HEK293 (cell line): ENCODE results near the gene LMNTD2.
A peak's percentile ranks its signal among the peaks of the same experiment; 100 is the strongest.

ENCODE experiments used
- CTCF ChIA-PET: fragments of 350-600 bp; formaldehyde crosslinking; extraction: SDS; loops from one replicate; lab custom pipeline; 2021; ENCODE audit warnings: antibody characterized with exemption; lab: Yijun Ruan, JAX
- POLR2A ChIA-PET: fragments of 300-600 bp; formaldehyde crosslinking; extraction: SDS; loops from one replicate; lab custom pipeline; 2020; ENCODE audit warnings: antibody characterized with exemption, inconsistent platforms; lab: Yijun Ruan, JAX
- H3K27ac ChIP-seq: fragments of 200-500 bp; sonication (Bioruptor generic); 2 replicates; pipeline ENCODE4 v1.5.1; 2014; ENCODE audit warnings: low read depth, low read length, control low read depth, inconsistent platforms; ENCODE audit errors: extremely low read depth
- H3K36me3 ChIP-seq, 2 experiments: fragments of 200-500 bp in 1 of 2; sonication (Bioruptor generic) in 1 of 2; 1 replicate in 1 of 2; 2 replicates in 1 of 2; pipeline ENCODE4 v1.5.1; 2014 to 2017; ENCODE audit warnings: inconsistent platforms in 2 of 2, low read length in 2 of 2; ENCODE audit not compliant: control insufficient read depth in 2 of 2, insufficient read depth in 1 of 2
- H3K4me1 ChIP-seq: fragments of 200-500 bp; sonication (Bioruptor generic); 2 replicates; pipeline ENCODE4 v1.5.1; 2014; ENCODE audit warnings: mild to moderate bottlenecking, low read length, inconsistent platforms; ENCODE audit not compliant: control insufficient read depth, insufficient read depth
- H3K4me3 ChIP-seq: 2 replicates; pipeline ENCODE4 v1.5.1; 2011; ENCODE audit warnings: low read depth, mild to moderate bottlenecking, control low read depth, low read length, moderate library complexity
- H3K9me3 ChIP-seq: fragments of 200-500 bp; sonication (Bioruptor generic); 2 replicates; pipeline ENCODE4 v1.5.1; 2014; ENCODE audit warnings: low read depth, low read length, inconsistent platforms; ENCODE audit not compliant: control insufficient read depth, insufficient read depth
- GLIS1 ChIP-seq: fragments of 450-650 bp; formaldehyde crosslinking; IDR thresholded peaks from 2 replicates; pipeline ENCODE4 v1.5.1; 2016; ENCODE audit warnings: missing biosample characterization, missing genetic modification characterization
- GLIS2 ChIP-seq: fragments of 450-650 bp; formaldehyde crosslinking; IDR thresholded peaks from 2 replicates; pipeline ENCODE4 v1.5.1; 2016; ENCODE audit warnings: missing biosample characterization, missing genetic modification characterization
- KLF8 ChIP-seq: fragments of 450-650 bp; formaldehyde crosslinking; IDR thresholded peaks from 2 replicates; pipeline ENCODE4 v1.5.1; 2016; ENCODE audit warnings: missing biosample characterization, missing genetic modification characterization
- PRDM1 ChIP-seq: fragments of 450-650 bp; formaldehyde crosslinking; IDR thresholded peaks from 2 replicates; pipeline ENCODE4; 2016; ENCODE audit warnings: missing biosample characterization, missing genetic modification characterization
- TCF7L2 ChIP-seq: IDR thresholded peaks from 2 replicates; pipeline ENCODE4 v1.6.1; 2011; ENCODE audit warnings: low read depth, mild to moderate bottlenecking, inconsistent platforms, low read length, moderate library complexity, borderline replicate concordance
- ZIC2 ChIP-seq: fragments of 450-650 bp; formaldehyde crosslinking; IDR thresholded peaks from 2 replicates; pipeline ENCODE4 v1.5.1; 2016; ENCODE audit warnings: missing biosample characterization, missing genetic modification characterization
- ZNF214 ChIP-seq: fragments of 450-650 bp; formaldehyde crosslinking; IDR thresholded peaks from 2 replicates; pipeline ENCODE4 v1.5.1; 2017; ENCODE audit warnings: missing biosample characterization, mild to moderate bottlenecking, missing genetic modification characterization, borderline replicate concordance
- ZNF600 ChIP-seq: fragments of 450-650 bp; formaldehyde crosslinking; IDR thresholded peaks from 2 replicates; pipeline ENCODE4 v1.5.1; 2016; ENCODE audit warnings: missing biosample characterization, missing genetic modification characterization
- ZNF654 ChIP-seq: fragments of 450-650 bp; formaldehyde crosslinking; IDR thresholded peaks from 2 replicates; pipeline ENCODE4 v1.5.1; 2016; ENCODE audit warnings: low read depth, missing biosample characterization, missing genetic modification characterization
- TF ChIP-seq, protein P1 (sequence below): fragments of 450-650 bp; formaldehyde crosslinking; IDR thresholded peaks from 2 replicates; pipeline ENCODE4 v1.5.1; 2016; ENCODE audit warnings: missing biosample characterization, missing genetic modification characterization
- TF ChIP-seq, protein P2 (sequence below): fragments of 450-650 bp; IDR thresholded peaks from 2 replicates; pipeline ENCODE4 v1.5.1; 2018; ENCODE audit warnings: missing biosample characterization, missing genetic modification characterization
- TF ChIP-seq, protein P3 (sequence below): fragments of 450-650 bp; formaldehyde crosslinking; IDR thresholded peaks from 2 replicates; pipeline ENCODE4 v1.5.1; 2016; ENCODE audit warnings: missing biosample characterization, missing genetic modification characterization, low read depth

Gene LMNTD2

DNA sequence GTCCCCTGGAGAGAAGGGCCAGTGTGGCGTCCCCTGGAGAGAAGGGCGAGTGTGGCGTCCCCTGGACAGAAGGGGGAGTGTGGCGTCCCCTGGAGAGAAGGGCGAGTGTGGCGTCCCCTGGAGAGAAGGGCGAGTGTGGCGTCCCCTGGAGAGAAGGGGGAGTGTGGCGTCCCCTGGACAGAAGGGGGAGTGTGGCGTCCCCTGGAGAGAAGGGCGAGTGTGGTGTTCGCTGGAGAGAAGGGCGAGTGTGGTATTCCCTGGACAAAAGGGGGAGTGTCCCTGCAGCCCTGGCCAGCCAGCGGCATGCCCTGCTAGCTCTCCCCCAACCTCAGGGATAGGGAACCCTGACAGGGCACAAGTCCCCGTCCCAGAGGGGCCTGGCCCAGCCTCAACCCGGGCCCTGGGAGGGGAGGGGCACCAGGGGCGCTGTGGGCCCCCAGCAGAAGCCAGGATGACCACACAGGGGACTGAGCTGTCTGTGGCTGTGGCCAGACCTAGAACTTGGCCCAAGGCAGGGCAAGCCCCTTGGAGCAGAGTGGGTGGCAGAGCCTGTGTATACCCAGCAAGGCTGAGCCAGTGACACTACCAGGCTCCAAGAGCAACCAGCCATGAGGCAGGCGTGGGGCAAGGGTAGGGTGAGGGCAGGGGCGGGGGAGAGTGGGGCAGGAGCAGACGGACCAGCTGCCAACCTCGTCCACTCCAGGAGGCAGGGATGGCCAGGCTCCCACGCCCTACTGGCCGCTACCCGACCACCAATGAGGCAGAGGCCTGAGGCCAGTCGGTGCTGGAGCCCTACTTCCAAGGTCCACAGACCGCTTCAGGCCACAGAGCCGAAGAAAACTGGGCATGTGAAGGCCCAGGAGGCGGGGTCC, 29.3 kb downstream of the LMNTD2 start (continued):
- TF ChIP-seq, protein P1, sequence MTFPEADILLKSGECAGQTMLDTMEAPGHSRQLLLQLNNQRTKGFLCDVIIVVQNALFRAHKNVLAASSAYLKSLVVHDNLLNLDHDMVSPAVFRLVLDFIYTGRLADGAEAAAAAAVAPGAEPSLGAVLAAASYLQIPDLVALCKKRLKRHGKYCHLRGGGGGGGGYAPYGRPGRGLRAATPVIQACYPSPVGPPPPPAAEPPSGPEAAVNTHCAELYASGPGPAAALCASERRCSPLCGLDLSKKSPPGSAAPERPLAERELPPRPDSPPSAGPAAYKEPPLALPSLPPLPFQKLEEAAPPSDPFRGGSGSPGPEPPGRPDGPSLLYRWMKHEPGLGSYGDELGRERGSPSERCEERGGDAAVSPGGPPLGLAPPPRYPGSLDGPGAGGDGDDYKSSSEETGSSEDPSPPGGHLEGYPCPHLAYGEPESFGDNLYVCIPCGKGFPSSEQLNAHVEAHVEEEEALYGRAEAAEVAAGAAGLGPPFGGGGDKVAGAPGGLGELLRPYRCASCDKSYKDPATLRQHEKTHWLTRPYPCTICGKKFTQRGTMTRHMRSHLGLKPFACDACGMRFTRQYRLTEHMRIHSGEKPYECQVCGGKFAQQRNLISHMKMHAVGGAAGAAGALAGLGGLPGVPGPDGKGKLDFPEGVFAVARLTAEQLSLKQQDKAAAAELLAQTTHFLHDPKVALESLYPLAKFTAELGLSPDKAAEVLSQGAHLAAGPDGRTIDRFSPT (tag by site-specific recombination): 0 out of 2 replicates have a peak, but pooled peaks have one; percentile 15
- TF ChIP-seq KLF8 (tag by site-specific recombination) (no peak), TCF7L2 (no peak), ZNF654 (tag by site-specific recombination) (no peak), GLIS1 (peak; percentile 85)
- TF ChIP-seq, protein P2, sequence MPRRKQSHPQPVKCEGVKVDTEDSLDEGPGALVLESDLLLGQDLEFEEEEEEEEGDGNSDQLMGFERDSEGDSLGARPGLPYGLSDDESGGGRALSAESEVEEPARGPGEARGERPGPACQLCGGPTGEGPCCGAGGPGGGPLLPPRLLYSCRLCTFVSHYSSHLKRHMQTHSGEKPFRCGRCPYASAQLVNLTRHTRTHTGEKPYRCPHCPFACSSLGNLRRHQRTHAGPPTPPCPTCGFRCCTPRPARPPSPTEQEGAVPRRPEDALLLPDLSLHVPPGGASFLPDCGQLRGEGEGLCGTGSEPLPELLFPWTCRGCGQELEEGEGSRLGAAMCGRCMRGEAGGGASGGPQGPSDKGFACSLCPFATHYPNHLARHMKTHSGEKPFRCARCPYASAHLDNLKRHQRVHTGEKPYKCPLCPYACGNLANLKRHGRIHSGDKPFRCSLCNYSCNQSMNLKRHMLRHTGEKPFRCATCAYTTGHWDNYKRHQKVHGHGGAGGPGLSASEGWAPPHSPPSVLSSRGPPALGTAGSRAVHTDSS (tag by site-specific recombination): no peak
- TF ChIP-seq, protein P3, sequence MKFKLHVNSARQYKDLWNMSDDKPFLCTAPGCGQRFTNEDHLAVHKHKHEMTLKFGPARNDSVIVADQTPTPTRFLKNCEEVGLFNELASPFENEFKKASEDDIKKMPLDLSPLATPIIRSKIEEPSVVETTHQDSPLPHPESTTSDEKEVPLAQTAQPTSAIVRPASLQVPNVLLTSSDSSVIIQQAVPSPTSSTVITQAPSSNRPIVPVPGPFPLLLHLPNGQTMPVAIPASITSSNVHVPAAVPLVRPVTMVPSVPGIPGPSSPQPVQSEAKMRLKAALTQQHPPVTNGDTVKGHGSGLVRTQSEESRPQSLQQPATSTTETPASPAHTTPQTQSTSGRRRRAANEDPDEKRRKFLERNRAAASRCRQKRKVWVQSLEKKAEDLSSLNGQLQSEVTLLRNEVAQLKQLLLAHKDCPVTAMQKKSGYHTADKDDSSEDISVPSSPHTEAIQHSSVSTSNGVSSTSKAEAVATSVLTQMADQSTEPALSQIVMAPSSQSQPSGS (tag by site-specific recombination): no peak

DNA sequence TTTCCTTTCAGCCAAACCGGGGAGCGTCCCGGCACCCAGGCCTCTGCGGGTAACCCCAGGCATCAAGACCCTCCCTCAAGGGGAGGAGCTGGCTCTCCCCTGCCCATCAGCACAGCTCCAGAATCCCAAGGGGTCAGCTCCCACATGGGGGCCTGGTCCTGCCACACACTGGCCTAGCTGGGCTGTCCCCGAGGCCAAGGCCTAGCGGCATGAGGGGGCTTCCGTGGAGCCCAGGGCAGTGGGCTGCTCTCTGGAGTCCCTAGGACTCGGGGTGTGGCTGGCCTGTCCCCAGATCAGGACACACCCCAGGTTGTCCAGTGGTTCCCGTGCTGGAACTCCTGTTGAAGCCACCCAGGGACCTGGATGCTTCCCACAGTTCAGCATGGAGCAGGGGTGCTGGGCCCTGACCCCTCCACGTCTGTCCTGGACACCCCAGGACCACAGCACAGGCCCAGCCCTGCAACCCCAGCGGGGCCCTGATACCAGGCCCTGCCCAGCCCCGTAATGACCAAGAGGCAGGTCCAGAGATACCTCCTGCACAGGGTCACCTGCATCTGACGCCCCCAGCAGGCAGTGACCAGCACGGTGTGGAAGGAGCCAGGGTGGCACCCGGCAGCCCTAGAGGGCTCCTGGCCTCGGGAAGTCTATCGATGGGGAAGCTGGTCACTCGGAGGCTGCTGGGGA, 30.7 kb downstream of the LMNTD2 start:
- TF ChIP-seq GLIS2 (tag by site-specific recombination) (0 out of 2 replicates have a peak, but pooled peaks have one; percentile 33), GLIS1 (peak; percentile 79; the same call in 1 of the 2 replicates), ZNF214 (tag by site-specific recombination) (no peak)
- POLR2A ChIA-PET: interaction anchor here (0.6 kb wide), 1 partner anchor 166 kb away, joined by 3 read pairs; the partner anchor contains the start of gene TMEM80
- CTCF ChIA-PET: no interaction called here
- no peaks in the 10 kb centered on the region for H3K4me1 ChIP-seq
- H3K27ac ChIP-seq: no peak overlapping the region
- H3K36me3 ChIP-seq: peaks cover 0 to 50% of the 10 kb centered on the region in 2 experiments; a peak in 1 of 3 replicates
- no peaks in the 10 kb centered on the region for H3K9me3 ChIP-seq
- no peak overlapping the region for H3K4me3 ChIP-seq

DNA sequence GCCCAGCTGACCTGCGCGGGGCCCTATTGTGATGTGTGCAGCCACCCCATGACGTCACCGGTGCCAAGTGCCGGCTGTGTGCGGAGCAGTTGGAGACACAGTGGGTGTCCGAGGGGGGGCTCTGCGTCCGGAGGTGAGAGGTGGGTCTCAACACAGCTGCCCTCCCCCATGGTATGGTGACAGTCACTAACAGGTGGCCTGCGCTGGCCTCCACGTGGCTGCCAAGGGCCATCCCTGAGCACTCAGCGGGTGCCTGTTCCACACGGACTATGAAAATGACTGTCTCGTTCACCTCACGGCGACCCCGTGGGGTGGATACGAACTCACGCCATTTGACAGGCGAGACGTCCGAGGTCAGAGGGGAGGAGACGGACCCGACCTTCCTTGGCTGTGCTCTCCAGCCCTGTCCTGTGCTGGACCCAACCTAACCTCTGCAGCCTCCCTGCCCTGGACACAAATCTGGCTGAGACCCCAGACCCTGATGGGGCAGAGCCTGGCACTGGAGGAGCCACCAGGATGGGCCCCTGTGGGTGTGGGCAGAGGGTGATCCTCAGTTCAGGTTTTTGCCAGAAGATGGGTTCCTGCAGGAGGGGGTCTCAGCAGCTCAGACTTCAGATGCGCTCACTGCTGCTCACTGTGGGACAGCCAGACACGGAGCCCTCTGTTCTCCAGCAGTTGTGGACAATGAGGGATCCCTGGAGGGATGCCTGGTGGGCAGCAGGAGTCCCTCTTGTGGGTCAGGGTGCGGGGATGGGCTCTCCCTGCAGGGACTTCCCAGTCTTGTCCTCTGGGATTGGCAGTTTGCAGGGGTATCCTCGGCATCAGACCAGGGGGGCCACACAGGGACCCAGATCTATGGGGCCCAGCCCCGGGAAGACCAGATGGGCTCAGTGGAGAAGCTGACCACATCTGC, 31.5 kb downstream of the LMNTD2 start:
- TF ChIP-seq ZIC2 (tag by site-specific recombination) (peak; percentile 15; the same call in 1 of the 2 replicates), ZNF600 (tag by site-specific recombination) (0 out of 2 replicates have a peak, but pooled peaks have one; percentile 35), GLIS1 (peak; percentile 12; the same call in 1 of the 2 replicates), PRDM1 (tag by site-specific recombination) (no peak)
- TF ChIP-seq, protein P3 (tag by site-specific recombination): 0 out of 2 replicates have a peak, but pooled peaks have one; percentile 24
- H3K9me3 ChIP-seq: no peaks in the 10 kb centered on the region
- H3K27ac ChIP-seq: no peak overlapping the region
- POLR2A ChIA-PET: interaction anchor here (0.6 kb wide), 2 partner anchors 166 to 320 kb away, joined by 3 to 4 read pairs; partner anchors contain the start of gene TMEM80
- peaks cover 0 to 47% of the 10 kb centered on the region in 2 experiments; a peak in 1 of 3 replicates for H3K36me3 ChIP-seq
- no peak overlapping the region for H3K4me3 ChIP-seq
- CTCF ChIA-PET: no interaction called here
- H3K4me1 ChIP-seq: no peaks in the 10 kb centered on the region
